Measurements from ENCODE around the gene FNIP2.
A peak's percentile ranks its signal among the peaks of the same experiment; 100 is the strongest.

Gene FNIP2

DNA sequence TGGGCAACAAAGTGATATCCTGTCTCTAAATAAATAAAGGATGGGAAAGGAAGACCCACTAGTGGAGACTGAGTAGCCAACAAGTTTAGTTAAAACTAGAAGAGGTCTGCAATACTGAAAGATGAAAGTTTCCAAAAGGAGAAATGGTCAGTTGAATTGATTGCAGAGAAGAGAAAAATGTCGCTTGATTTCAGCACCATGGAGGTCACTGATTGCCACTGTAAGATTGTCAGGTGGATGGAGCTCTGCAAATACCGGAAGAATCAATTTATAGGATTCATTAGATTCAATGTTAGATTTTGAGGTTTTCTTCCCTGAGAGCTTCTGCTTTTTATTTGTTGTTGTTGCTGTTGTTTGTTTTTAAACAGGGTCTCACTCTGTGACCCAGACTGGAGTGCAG, 5.4 kb upstream of the FNIP2 start:
- Histone ChIP-seq H3K36me3 (ENCODE audit: insufficient read depth, low read length) (no peaks in the 10 kb centered on the region), H3K27me3 (ENCODE audit: insufficient read depth, low read length) (no peaks in the 10 kb centered on the region), H3K4me3 (ENCODE audit: low read depth, low read length) (no peak overlapping the region), H2AFZ (ENCODE audit: low read length, unreplicated experiment) (no peak overlapping the region), H3K4me1 (ENCODE audit: control insufficient read depth, insufficient read depth, low read length, unreplicated experiment) (peaks cover 4% of the 10 kb centered on the region), H3K79me2 (ENCODE audit: control insufficient read depth, insufficient read depth, low read length, unreplicated experiment) (no peaks in the 10 kb centered on the region), H3K27ac (ENCODE audit: low read depth, low read length) (no peak overlapping the region)

DNA sequence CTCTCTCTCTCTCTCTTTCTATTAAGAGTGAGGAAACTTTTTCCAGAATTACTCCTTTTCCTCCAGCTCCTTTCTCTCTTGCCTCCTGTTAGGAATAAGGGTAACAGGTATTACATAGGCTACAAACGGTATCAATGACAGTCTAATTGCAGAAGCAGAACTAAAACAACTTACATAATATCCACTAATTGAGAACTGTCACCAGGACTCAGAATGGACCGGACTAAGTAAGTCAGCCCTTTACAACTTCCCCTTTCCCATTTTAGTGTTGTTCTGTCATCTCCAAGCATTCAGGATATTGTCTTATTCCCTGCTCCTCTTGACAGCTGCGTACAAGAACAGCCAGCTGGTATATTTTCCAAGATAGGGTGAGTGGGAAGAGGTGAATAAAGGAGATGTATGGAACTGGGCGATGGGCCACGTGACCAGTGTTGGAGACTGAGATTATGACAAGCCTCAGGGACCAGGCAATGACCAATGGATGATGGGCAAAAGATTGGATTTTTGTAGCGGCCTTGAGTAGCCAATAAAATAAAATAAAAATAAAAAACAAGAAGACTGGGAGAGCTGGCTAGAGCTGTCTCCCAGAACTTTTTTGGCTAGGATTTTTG, 2.3 kb upstream of the FNIP2 start:
- H3K36me3 ChIP-seq (ENCODE audit: insufficient read depth, low read length) = no peaks in the 10 kb centered on the region
- H3K79me2 ChIP-seq (ENCODE audit: control insufficient read depth, insufficient read depth, low read length, unreplicated experiment) = peaks cover 22% of the 10 kb centered on the region
- H3K27me3 ChIP-seq (ENCODE audit: insufficient read depth, low read length) = no peaks in the 10 kb centered on the region
- H3K4me3 ChIP-seq (ENCODE audit: low read depth, low read length) = no peak overlapping the region
- H2AFZ ChIP-seq (ENCODE audit: low read length, unreplicated experiment) = no peak overlapping the region
- peaks cover 16% of the 10 kb centered on the region for H3K4me1 ChIP-seq (ENCODE audit: control insufficient read depth, insufficient read depth, low read length, unreplicated experiment)
- H3K27ac ChIP-seq (ENCODE audit: low read depth, low read length) = no peak overlapping the region

DNA sequence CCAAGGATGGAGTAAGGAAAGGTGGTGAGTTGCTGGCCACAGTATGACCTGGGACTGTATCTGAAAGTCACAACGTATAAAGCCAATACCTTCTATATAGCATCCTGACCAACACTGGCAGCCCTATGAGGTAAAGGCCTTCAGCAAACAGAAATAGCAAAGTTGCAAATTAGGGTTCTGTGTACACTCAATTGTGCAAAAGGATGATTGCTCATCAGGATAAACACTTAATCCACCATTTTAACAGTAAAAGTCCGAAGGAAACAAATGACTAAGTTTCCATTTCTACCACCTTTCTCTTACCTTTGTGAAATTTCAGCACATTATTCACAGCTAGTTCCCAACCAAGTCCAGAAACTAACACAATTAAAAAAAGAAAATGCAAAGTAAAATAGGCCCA, 1.4 kb upstream of the FNIP2 start:
- H3K4me1 ChIP-seq (ENCODE audit: control insufficient read depth, insufficient read depth, low read length, unreplicated experiment) = peaks cover 18% of the 10 kb centered on the region
- H3K79me2 ChIP-seq (ENCODE audit: control insufficient read depth, insufficient read depth, low read length, unreplicated experiment) = peaks cover 31% of the 10 kb centered on the region
- no peaks in the 10 kb centered on the region for H3K27me3 ChIP-seq (ENCODE audit: insufficient read depth, low read length)
- H3K27ac ChIP-seq (ENCODE audit: low read depth, low read length) = no peak overlapping the region
- no peak overlapping the region for H3K4me3 ChIP-seq (ENCODE audit: low read depth, low read length)
- no peak overlapping the region for H2AFZ ChIP-seq (ENCODE audit: low read length, unreplicated experiment)
- H3K36me3 ChIP-seq (ENCODE audit: insufficient read depth, low read length) = no peaks in the 10 kb centered on the region

DNA sequence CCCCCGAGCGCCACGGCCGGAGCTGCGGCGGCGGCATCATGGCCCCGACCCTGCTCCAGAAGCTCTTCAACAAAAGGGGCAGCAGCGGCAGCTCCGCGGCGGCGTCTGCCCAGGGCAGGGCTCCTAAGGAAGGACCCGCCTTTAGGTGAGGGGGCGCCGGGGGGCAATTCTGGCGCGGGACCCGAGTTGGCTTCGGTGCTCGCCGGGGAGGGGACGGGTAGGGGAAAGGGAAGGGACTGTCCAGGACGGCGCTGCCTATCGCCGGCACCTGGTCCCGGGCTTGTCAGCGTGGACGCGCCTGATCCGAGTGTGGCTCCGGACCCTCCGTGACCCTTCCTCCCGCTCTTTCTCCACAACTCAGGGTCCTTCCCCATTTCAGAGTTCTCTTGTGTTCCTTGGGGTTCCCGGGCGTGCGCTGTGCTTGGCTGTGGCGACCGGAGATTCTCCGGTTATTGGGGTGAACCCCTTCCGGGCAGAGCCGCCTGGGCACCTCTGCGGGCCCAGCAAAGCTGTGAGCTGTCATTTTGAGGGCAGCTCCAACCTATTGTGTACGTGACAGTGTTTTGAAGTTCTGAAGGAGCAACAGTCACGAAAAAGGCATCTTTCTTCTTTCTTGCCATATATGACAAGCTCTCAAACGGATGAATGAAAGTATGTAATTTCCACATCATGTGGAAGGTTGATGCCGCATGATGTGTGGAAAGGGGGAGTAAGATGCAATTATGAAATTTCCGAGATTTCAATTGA, 522 bp downstream of the FNIP2 start:
- Histone ChIP-seq H3K4me3 (ENCODE audit: low read depth, low read length) (peak overlapping the region; percentile 98), H3K27ac (ENCODE audit: low read depth, low read length) (peak overlapping the region; percentile 18; the same call in 1 of the 2 replicates), H3K79me2 (ENCODE audit: control insufficient read depth, insufficient read depth, low read length, unreplicated experiment) (peaks cover 47% of the 10 kb centered on the region), H3K4me1 (ENCODE audit: control insufficient read depth, insufficient read depth, low read length, unreplicated experiment) (peaks cover 18% of the 10 kb centered on the region), H3K36me3 (ENCODE audit: insufficient read depth, low read length) (no peaks in the 10 kb centered on the region), H3K27me3 (ENCODE audit: insufficient read depth, low read length) (no peaks in the 10 kb centered on the region), H2AFZ (ENCODE audit: low read length, unreplicated experiment) (peak overlapping the region; percentile 85)

DNA sequence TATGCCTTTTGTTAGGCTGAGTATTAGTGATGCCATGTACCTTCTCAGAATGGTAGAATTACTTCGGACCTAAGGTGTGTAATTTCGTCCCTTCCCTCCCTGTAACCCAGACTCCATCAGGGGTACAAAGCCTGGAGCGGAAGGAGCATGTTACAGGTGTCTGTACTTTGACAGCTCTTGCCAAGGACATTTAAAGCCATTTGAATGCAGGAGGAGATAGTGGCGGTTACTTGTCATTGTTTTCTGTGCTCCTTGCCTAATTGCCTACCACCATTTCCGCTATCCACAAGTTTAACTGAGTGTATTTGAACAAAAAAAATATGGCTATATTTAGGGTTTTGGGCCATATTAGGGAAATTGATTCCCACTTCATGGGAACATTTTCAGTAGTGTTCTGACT, 1.8 kb downstream of the FNIP2 start:
- H3K79me2 ChIP-seq (ENCODE audit: control insufficient read depth, insufficient read depth, low read length, unreplicated experiment) = peaks cover 55% of the 10 kb centered on the region
- H3K4me3 ChIP-seq (ENCODE audit: low read depth, low read length) = peak overlapping the region; percentile 98; the same call in 1 of the 2 replicates
- no peaks in the 10 kb centered on the region for H3K27me3 ChIP-seq (ENCODE audit: insufficient read depth, low read length)

DNA sequence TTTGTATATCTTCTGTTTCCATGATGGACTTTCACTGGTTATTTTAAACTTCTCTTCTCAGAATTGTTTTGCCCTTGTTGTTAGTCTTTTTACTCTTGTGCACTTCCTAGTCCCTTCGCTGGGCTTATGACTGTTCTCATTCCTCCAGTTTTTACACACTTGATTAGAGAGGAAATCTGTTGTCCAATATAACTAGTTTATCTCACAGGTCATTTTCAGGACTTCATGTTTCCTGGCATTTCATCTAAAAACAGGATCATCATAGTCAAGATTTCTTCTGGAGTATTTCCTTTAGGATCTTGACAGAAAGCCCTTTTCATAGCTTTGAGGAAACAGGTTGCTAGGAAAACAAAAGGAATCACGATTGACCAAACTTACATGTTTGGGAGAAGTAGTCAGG, 3.0 kb downstream of the FNIP2 start:
- Histone ChIP-seq H3K4me1 (ENCODE audit: control insufficient read depth, insufficient read depth, low read length, unreplicated experiment) (peaks cover 32% of the 10 kb centered on the region), H2AFZ (ENCODE audit: low read length, unreplicated experiment) (no peak overlapping the region), H3K79me2 (ENCODE audit: control insufficient read depth, insufficient read depth, low read length, unreplicated experiment) (peaks cover 64% of the 10 kb centered on the region), H3K4me3 (ENCODE audit: low read depth, low read length) (no peak overlapping the region), H3K27ac (ENCODE audit: low read depth, low read length) (no peak overlapping the region), H3K27me3 (ENCODE audit: insufficient read depth, low read length) (no peaks in the 10 kb centered on the region), H3K36me3 (ENCODE audit: insufficient read depth, low read length) (no peaks in the 10 kb centered on the region)

More for the DNA sequence above, 1.8 kb downstream of the FNIP2 start:
- H2AFZ ChIP-seq (ENCODE audit: low read length, unreplicated experiment) = no peak overlapping the region
- peaks cover 31% of the 10 kb centered on the region for H3K4me1 ChIP-seq (ENCODE audit: control insufficient read depth, insufficient read depth, low read length, unreplicated experiment)
- H3K27ac ChIP-seq (ENCODE audit: low read depth, low read length) = no peak overlapping the region
- no peaks in the 10 kb centered on the region for H3K36me3 ChIP-seq (ENCODE audit: insufficient read depth, low read length)

DNA sequence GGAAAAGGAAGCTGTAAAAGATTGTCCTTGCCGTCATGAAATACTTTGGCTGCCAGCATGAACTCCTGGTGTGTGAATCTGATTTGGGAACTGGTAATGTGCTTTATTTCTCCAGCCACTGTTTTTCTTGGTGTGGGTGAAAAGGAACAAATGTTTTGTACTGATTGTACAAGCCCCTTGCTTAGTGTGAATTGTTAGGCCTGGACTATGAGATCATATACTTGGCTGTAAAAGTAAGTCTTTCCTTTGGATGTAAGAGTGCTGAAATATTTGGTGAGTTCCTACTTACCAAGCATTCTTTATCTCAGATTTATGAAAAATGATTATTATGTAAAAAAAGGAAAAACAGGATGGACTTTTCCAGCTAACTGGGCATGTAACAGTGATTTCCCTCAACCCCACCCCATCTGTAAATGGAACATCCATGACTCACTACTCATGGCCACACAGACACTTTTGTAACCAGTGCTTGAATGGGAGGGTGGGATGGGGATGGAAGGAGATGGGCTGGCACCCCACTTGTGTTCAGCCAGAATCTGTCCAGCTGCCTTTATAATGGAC, 6.3 kb downstream of the FNIP2 start:
- Histone ChIP-seq H3K4me1 (ENCODE audit: control insufficient read depth, insufficient read depth, low read length, unreplicated experiment) (peaks cover 33% of the 10 kb centered on the region), H3K27ac (ENCODE audit: low read depth, low read length) (peak overlapping the region; percentile 85), H3K4me3 (ENCODE audit: low read depth, low read length) (peak overlapping the region; percentile 33; the same call in 1 of the 2 replicates), H3K36me3 (ENCODE audit: insufficient read depth, low read length) (no peaks in the 10 kb centered on the region), H3K27me3 (ENCODE audit: insufficient read depth, low read length) (no peaks in the 10 kb centered on the region), H3K79me2 (ENCODE audit: control insufficient read depth, insufficient read depth, low read length, unreplicated experiment) (peaks cover 72% of the 10 kb centered on the region), H2AFZ (ENCODE audit: low read length, unreplicated experiment) (peak overlapping the region; percentile 65)

DNA sequence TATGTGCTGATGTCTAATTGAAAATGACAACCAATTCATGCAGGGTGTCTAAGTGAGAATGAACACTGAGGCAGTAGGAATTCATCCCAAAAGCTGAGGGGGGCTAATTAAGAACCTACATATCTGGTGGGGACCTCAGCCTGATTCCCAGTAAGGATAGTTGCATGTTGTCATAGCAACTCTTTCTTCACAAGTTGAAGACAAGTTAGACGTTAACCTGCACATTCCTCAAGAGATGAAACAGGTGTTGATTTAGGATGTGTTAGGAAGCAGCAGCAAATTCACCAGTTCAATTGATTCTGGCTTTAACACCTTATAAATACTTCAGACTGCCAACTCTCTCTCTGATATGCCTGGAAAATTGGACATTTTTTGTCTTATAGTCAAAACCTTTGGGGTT, 7.3 kb downstream of the FNIP2 start:
- H3K27ac ChIP-seq (ENCODE audit: low read depth, low read length) = no peak overlapping the region
- H3K36me3 ChIP-seq (ENCODE audit: insufficient read depth, low read length) = no peaks in the 10 kb centered on the region
- H3K79me2 ChIP-seq (ENCODE audit: control insufficient read depth, insufficient read depth, low read length, unreplicated experiment) = peaks cover 64% of the 10 kb centered on the region
- no peak overlapping the region for H2AFZ ChIP-seq (ENCODE audit: low read length, unreplicated experiment)
- H3K4me1 ChIP-seq (ENCODE audit: control insufficient read depth, insufficient read depth, low read length, unreplicated experiment) = peaks cover 25% of the 10 kb centered on the region
- no peak overlapping the region for H3K4me3 ChIP-seq (ENCODE audit: low read depth, low read length)
- no peaks in the 10 kb centered on the region for H3K27me3 ChIP-seq (ENCODE audit: insufficient read depth, low read length)

DNA sequence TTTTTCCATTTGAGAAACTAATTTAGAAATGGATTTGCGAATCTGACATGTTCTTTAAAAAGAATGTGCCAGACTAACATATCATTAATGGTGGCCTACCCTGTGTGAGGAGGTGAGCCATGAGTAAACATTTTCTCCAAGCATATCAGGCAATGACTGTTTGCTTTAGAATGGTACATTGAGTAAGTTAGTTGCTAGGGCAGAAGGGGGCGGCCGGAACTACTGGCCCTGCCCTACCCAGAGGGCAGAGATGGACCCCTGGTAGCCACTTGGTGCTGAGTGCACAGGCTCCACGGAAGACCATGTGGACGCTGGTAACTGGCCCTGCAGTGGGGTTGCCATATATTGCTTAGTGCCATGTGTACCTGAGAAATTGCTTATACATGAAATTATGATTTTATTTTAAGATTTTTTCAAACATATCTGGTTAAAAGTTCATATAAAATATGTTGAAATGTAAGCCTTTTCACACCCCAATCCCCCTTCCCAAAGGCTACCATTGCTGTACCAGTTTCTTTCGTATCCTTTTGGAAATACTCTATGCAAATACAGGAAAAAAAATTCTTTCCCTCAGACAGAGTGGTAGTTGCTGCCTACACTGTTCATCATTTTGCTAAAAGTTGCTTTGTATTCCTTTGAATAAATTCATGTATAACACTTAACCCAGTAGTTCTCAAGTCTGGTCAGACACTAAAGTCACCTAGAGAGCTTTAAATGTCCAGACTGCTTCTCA, 8.8 kb downstream of the FNIP2 start:
- Histone ChIP-seq H3K27ac (ENCODE audit: low read depth, low read length) (no peak overlapping the region), H3K4me3 (ENCODE audit: low read depth, low read length) (peak overlapping the region; percentile 31; the same call in 1 of the 2 replicates), H3K4me1 (ENCODE audit: control insufficient read depth, insufficient read depth, low read length, unreplicated experiment) (peaks cover 30% of the 10 kb centered on the region), H3K79me2 (ENCODE audit: control insufficient read depth, insufficient read depth, low read length, unreplicated experiment) (peaks cover 56% of the 10 kb centered on the region), H2AFZ (ENCODE audit: low read length, unreplicated experiment) (no peak overlapping the region), H3K27me3 (ENCODE audit: insufficient read depth, low read length) (no peaks in the 10 kb centered on the region), H3K36me3 (ENCODE audit: insufficient read depth, low read length) (no peaks in the 10 kb centered on the region)

DNA sequence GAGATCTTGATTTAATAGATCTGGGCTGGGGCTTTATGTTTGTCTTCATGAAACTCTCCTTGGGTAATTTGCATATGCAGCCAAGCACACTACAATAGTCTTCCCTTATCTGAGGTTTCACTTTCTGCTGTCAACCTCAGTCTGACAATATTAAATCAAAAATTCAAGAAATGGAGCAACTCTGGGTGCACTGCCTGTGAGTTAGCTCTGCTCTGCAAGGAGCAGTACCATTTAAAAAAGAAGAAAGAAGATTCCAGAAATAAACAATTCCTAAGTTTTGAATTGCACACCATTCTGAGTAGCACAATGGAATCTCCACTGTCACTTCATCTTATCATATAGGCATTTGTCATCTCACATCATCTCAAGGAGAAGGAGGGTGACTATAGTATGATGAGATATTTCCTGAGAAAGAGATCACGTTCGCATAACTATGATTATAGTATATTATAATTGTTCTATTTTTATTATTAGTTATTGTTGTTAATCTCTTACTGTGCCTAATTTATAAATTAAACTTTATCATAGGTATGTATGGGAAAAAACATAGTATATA, 9.4 kb downstream of the FNIP2 start:
- H2AFZ ChIP-seq (ENCODE audit: low read length, unreplicated experiment) = no peak overlapping the region
- peak overlapping the region; percentile 31; the same call in 1 of the 2 replicates for H3K4me3 ChIP-seq (ENCODE audit: low read depth, low read length)
- H3K4me1 ChIP-seq (ENCODE audit: control insufficient read depth, insufficient read depth, low read length, unreplicated experiment) = peaks cover 36% of the 10 kb centered on the region
- no peaks in the 10 kb centered on the region for H3K27me3 ChIP-seq (ENCODE audit: insufficient read depth, low read length)
- no peaks in the 10 kb centered on the region for H3K36me3 ChIP-seq (ENCODE audit: insufficient read depth, low read length)
- peaks cover 56% of the 10 kb centered on the region for H3K79me2 ChIP-seq (ENCODE audit: control insufficient read depth, insufficient read depth, low read length, unreplicated experiment)
- H3K27ac ChIP-seq (ENCODE audit: low read depth, low read length) = no peak overlapping the region
